IMR-90 (cell line): ENCODE results near the gene TARS3. TPM values are rescaled to one million over a fixed set of nuclear protein-coding genes. Genes with fewer than 3 reads are reported as not detected.

ENCODE experiments used
- ATAC-seq: fragments of 200-7000 bp; cut with Tn5 transposase; 2 replicates; pipeline ENCODE4 v1.9.1; 2020; ENCODE audit warnings: low read depth, mild to moderate bottlenecking, moderate library complexity
- BruUV-seq: library from RNA; stranded (reverse); fragments of 400-500 nt; replicated peaks from 2 replicates; lab custom pipeline; 2021; lab: Mats Ljungman, UMichigan
- CTCF ChIA-PET: fragments of 300-600 bp; formaldehyde crosslinking; extraction: SDS; loops from one replicate; lab custom pipeline; 2021; ENCODE audit warnings: antibody characterized with exemption; lab: Yijun Ruan, JAX
- POLR2A ChIA-PET: fragments of 300-600 bp; sonication (Branson Sonifier 250); formaldehyde crosslinking; loops from one replicate; lab custom pipeline; 2022; ENCODE audit warnings: antibody characterized with exemption; ENCODE audit not compliant: unreplicated experiment; lab: Charles Lee
- DNase-seq: peaks from one replicate; pipeline ENCODE4 v3.0.0; 2013
- H2AFZ ChIP-seq: replicated peaks from 2 replicates; pipeline ENCODE3; 2013; ENCODE audit warnings: low read length, mild to moderate bottlenecking; ENCODE audit not compliant: poor library complexity
- H2AK5ac ChIP-seq: 2 replicates; pipeline ENCODE4 v1.6.1; 2013; ENCODE audit warnings: low read depth, low read length, inconsistent platforms
- H2AK9ac ChIP-seq: replicated peaks from 2 replicates; pipeline ENCODE3; 2013; ENCODE audit warnings: mild to moderate bottlenecking, low read depth, low read length, moderate library complexity; ENCODE audit not compliant: poor library complexity
- H2BK120ac ChIP-seq: 2 replicates; pipeline ENCODE4 v1.6.1; 2013; ENCODE audit warnings: low read depth, low read length, inconsistent platforms
- H2BK15ac ChIP-seq: 3 replicates; pipeline ENCODE4 v1.6.1; 2013; ENCODE audit warnings: low read depth, low read length, inconsistent platforms
- H2BK20ac ChIP-seq: 2 replicates; pipeline ENCODE4 v1.6.1; 2013; ENCODE audit warnings: low read depth, mild to moderate bottlenecking, inconsistent platforms, low read length, moderate library complexity
- H2BK5ac ChIP-seq: 2 replicates; pipeline ENCODE4 v1.6.1; 2013; ENCODE audit warnings: mild to moderate bottlenecking, low read depth, low read length, inconsistent platforms; ENCODE audit not compliant: poor library complexity, severe bottlenecking
- H3K14ac ChIP-seq: replicated peaks from 2 replicates; pipeline ENCODE4 v1.6.1; 2013; ENCODE audit warnings: low read depth, low read length, inconsistent platforms
- H3K18ac ChIP-seq: 2 replicates; pipeline ENCODE4 v1.6.1; 2013; ENCODE audit warnings: low read depth, low read length, control low read depth
- H3K23ac ChIP-seq: 2 replicates; pipeline ENCODE4 v1.6.1; 2013; ENCODE audit warnings: low read depth, low read length, inconsistent platforms
- H3K27ac ChIP-seq: 2 replicates; pipeline ENCODE4 v1.5.1; 2013; ENCODE audit warnings: mild to moderate bottlenecking, control low read depth, low read length; ENCODE audit not compliant: insufficient read depth
- H3K27me3 ChIP-seq: 2 replicates; pipeline ENCODE4 v1.6.1; 2013; ENCODE audit warnings: low read length; ENCODE audit not compliant: control insufficient read depth, insufficient read depth
- H3K36me3 ChIP-seq: 2 replicates; pipeline ENCODE4 v1.6.1; 2013; ENCODE audit warnings: low read length, mixed read lengths; ENCODE audit not compliant: control insufficient read depth, insufficient read depth
- H3K4ac ChIP-seq: 2 replicates; pipeline ENCODE4 v1.6.1; 2013; ENCODE audit warnings: low read depth, low read length, inconsistent platforms
- H3K4me1 ChIP-seq: 2 replicates; pipeline ENCODE4 v1.6.1; 2013; ENCODE audit warnings: low read length, mixed read lengths; ENCODE audit not compliant: control insufficient read depth, insufficient read depth
- H3K4me2 ChIP-seq: 2 replicates; pipeline ENCODE4 v1.6.1; 2013; ENCODE audit warnings: low read depth, mild to moderate bottlenecking, control low read depth, low read length, moderate library complexity
- H3K4me3 ChIP-seq: 2 replicates; pipeline ENCODE4 v1.5.1; 2013; ENCODE audit warnings: low read depth, mild to moderate bottlenecking, control low read depth, low read length, moderate library complexity; ENCODE audit not compliant: insufficient read depth
- H3K56ac ChIP-seq: 2 replicates; pipeline ENCODE4 v1.6.1; 2013; ENCODE audit warnings: low read length, inconsistent platforms; ENCODE audit not compliant: insufficient read depth; ENCODE audit errors: extremely low read depth
- H3K79me1 ChIP-seq, 2 experiments: 2 replicates each; pipeline ENCODE4 v1.6.1; 2013; ENCODE audit warnings: low read length in 2 of 2, inconsistent platforms in 1 of 2, low read depth in 1 of 2
- H3K9ac ChIP-seq: 2 replicates; pipeline ENCODE4 v1.6.1; 2013; ENCODE audit warnings: low read depth, low read length, control low read depth
- H3K9me1 ChIP-seq: 2 replicates; pipeline ENCODE4 v1.6.1; 2013; ENCODE audit warnings: low read length, inconsistent platforms; ENCODE audit not compliant: insufficient read depth
- H3K9me3 ChIP-seq: 2 replicates; pipeline ENCODE4 v1.6.1; 2013; ENCODE audit warnings: low read length; ENCODE audit not compliant: control insufficient read depth, insufficient read depth
- H4K20me1 ChIP-seq: 2 replicates; pipeline ENCODE4 v1.6.1; 2013; ENCODE audit warnings: low read length, inconsistent platforms; ENCODE audit not compliant: insufficient read depth
- H4K5ac ChIP-seq: 2 replicates; pipeline ENCODE4 v1.6.1; 2013; ENCODE audit warnings: mild to moderate bottlenecking, low read depth, low read length, control low read depth
- H4K8ac ChIP-seq, 2 experiments: 2 replicates each; pipeline ENCODE4 v1.6.1; 2013; ENCODE audit warnings: low read depth in 2 of 2, low read length in 2 of 2, control low read depth in 1 of 2, inconsistent platforms in 1 of 2
- H4K91ac ChIP-seq: 2 replicates; pipeline ENCODE4 v1.6.1; 2013; ENCODE audit warnings: low read depth, low read length, inconsistent platforms; ENCODE audit not compliant: insufficient read depth
- BHLHE40 ChIP-seq: fragments of 150-350 bp; IDR thresholded peaks from 2 replicates; pipeline ENCODE4 v1.6.1; 2016; ENCODE audit warnings: mild to moderate bottlenecking, low read depth, low read length
- CEBPB ChIP-seq: IDR thresholded peaks from 2 replicates; pipeline ENCODE4 v1.6.1; 2012; ENCODE audit warnings: low read depth, low read length, improper control_type of control experiment
- CHD1 ChIP-seq: IDR thresholded peaks from 2 replicates; pipeline ENCODE4 v1.6.1; 2012; ENCODE audit warnings: low read depth, low read length, improper control_type of control experiment
- CTCF ChIP-seq: conservative IDR thresholded peaks from 2 replicates; pipeline ENCODE4 v1.5.1; 2012; ENCODE audit warnings: mild to moderate bottlenecking, low read depth, low read length, improper control_type of control experiment
- ELK1 ChIP-seq: fragments of 150-350 bp; IDR thresholded peaks from 2 replicates; pipeline ENCODE4 v1.6.1; 2016; ENCODE audit warnings: low read depth, mild to moderate bottlenecking, low read length, moderate library complexity, borderline replicate concordance
- FOS ChIP-seq: fragments of 150-350 bp; IDR thresholded peaks from 2 replicates; pipeline ENCODE4 v1.6.1; 2016; ENCODE audit warnings: low read depth, low read length
- MAFK ChIP-seq: IDR thresholded peaks from 2 replicates; pipeline ENCODE4 v1.6.1; 2012; ENCODE audit warnings: low read depth, low read length, improper control_type of control experiment
- MAZ ChIP-seq: IDR thresholded peaks from 2 replicates; pipeline ENCODE4 v1.6.1; 2012; ENCODE audit warnings: low read depth, mild to moderate bottlenecking, low read length, improper control_type of control experiment, moderate library complexity, borderline replicate concordance
- MXI1 ChIP-seq: IDR thresholded peaks from 2 replicates; pipeline ENCODE4 v1.6.1; 2012; ENCODE audit warnings: low read depth, mild to moderate bottlenecking, low read length, moderate library complexity, borderline replicate concordance
- NFE2L2 ChIP-seq: fragments of 150-350 bp; IDR thresholded peaks from 2 replicates; pipeline ENCODE4 v1.6.1; 2016; ENCODE audit warnings: low read depth, mild to moderate bottlenecking, low read length
- POLR2A ChIP-seq: IDR thresholded peaks from 2 replicates; pipeline ENCODE4 v1.6.1; 2012; ENCODE audit warnings: mild to moderate bottlenecking, low read depth, low read length
- RAD21 ChIP-seq: IDR thresholded peaks from 2 replicates; pipeline ENCODE4 v1.6.1; 2012; ENCODE audit warnings: low read length, improper control_type of control experiment
- RCOR1 ChIP-seq: IDR thresholded peaks from 2 replicates; pipeline ENCODE4 v1.6.1; 2012; ENCODE audit warnings: mild to moderate bottlenecking, low read length, improper control_type of control experiment; ENCODE audit not compliant: insufficient replicate concordance
- RFX5 ChIP-seq: IDR thresholded peaks from 2 replicates; pipeline ENCODE4 v1.8.0; 2012; ENCODE audit warnings: low read depth, mild to moderate bottlenecking, low read length, moderate library complexity
- SMC3 ChIP-seq: fragments of 150-350 bp; IDR thresholded peaks from 2 replicates; pipeline ENCODE4 v1.6.1; 2016; ENCODE audit warnings: low read depth, mild to moderate bottlenecking, antibody characterized with exemption, low read length, moderate library complexity
- USF2 ChIP-seq: fragments of 150-350 bp; IDR thresholded peaks from 2 replicates; pipeline ENCODE4 v1.6.1; 2017; ENCODE audit warnings: mild to moderate bottlenecking, antibody characterized with exemption, low read length, low read depth
- WGBS, 2 experiments: methylation state at CpG; one replicate each; pipeline versions ENCODE4 v1.1.5 to v1.1.7; 2013; ENCODE audit warnings: missing lambda C conversion rate in 2 of 2; ENCODE audit not compliant: insufficient read length in 1 of 2; ENCODE audit errors: extremely low coverage in 2 of 2; 5-methylcytosine and 5-hydroxymethylcytosine counted together
- dilution Hi-C: fragments of 300-500 bp; cut with HindIII; formaldehyde crosslinking; loops from one replicate; pipeline ENCODE4 v1.14.3; 2018; ENCODE audit warnings: low sequenced_read_pairs; ENCODE audit not compliant: unreplicated experiment
- in situ Hi-C: fragments of 300-500 bp; cut with MboI; formaldehyde crosslinking; loops from 3 replicates; pipeline ENCODE4 v1.14.3; 2019; ENCODE audit warnings: low sequenced_read_pairs, inconsistent platforms, mixed read lengths
- intact Hi-C: fragments of 100-400 bp; cut with micrococcal nuclease; formaldehyde crosslinking; loops from 2 replicates; pipeline ENCODE4 v1.10.0; 2022
- polyA plus RNA-seq, 3 experiments: library from polyadenylated mRNA; depleted of rRNA; stranded (reverse); fragments of >200 nt; gene quantifications; 2 replicates each; pipeline ENCODE4 v1.2.3, GENCODE V29; 2012; ENCODE audit warnings: low replicate concordance in 1 of 3
- total RNA-seq: library from RNA; depleted of rRNA; stranded (reverse); fragments of >200 nt; gene quantifications from 2 replicates; pipeline ENCODE4 v1.2.3, GENCODE V29; 2012

TARS3 gene
- total and polyA plus RNA-seq, 2 of the 4 experiments (the other 2 are of a cell fraction): 3.4 to 9.3 TPM

GRCh38 chr15:101707983-101708382, 16.3 kb downstream of the TARS3 start:
- Histone ChIP-seq H4K91ac (no peak overlapping the region), H3K27ac (no peak overlapping the region), H2AK9ac (no peak overlapping the region), H3K36me3 (peaks cover 42% of the 10 kb centered on the region), H3K4me2 (no peak overlapping the region), H3K79me1 (peaks cover 4 to 19% of the 10 kb centered on the region in 2 experiments), H3K4ac (no peak overlapping the region), H3K9me3 (no peaks in the 10 kb centered on the region), H3K4me3 (no peak overlapping the region), H3K56ac (no peak overlapping the region), H4K20me1 (no peaks in the 10 kb centered on the region), H3K18ac (no peak overlapping the region), H2BK5ac (no peak overlapping the region), H3K27me3 (no peaks in the 10 kb centered on the region), H4K5ac (no peak overlapping the region), H2AFZ (no peak overlapping the region), H3K4me1 (peaks cover 8% of the 10 kb centered on the region), H3K9ac (no peak overlapping the region), H2BK120ac (no peak overlapping the region), H2BK20ac (no peak overlapping the region), H3K9me1 (peaks cover 26% of the 10 kb centered on the region), H4K8ac (no peak overlapping the region), H3K23ac (no peak overlapping the region), H3K14ac (no peak overlapping the region), H2BK15ac (no peak overlapping the region), H2AK5ac (no peak overlapping the region)
- no TSS peak for BruUV-seq
- no peak for ATAC-seq
- ChIA-PET POLR2A (no interaction called here), CTCF (no interaction called here)
- DNase-seq: no peak
- WGBS, 2 experiments: no CpG with 5 or more reads among the region's 4 CpGs
- TF ChIP-seq MAZ: no peak
- no peak for TF ChIP-seq FOS
- no peak for TF ChIP-seq RCOR1
- TF ChIP-seq CTCF: no peak
- no peak for TF ChIP-seq RFX5
- TF ChIP-seq RAD21: no peak
- TF ChIP-seq USF2: no peak
- TF ChIP-seq MAFK: no peak
- TF ChIP-seq MXI1: no peak
- no peak for TF ChIP-seq BHLHE40
- TF ChIP-seq SMC3: no peak
- TF ChIP-seq POLR2A: no peak
- TF ChIP-seq ELK1: no peak
- no peak for TF ChIP-seq CEBPB
- no peak for TF ChIP-seq NFE2L2
- TF ChIP-seq CHD1: no peak
- dilution Hi-C loops: no loop called here
- in situ Hi-C loops: no loop called here
- intact Hi-C loops: no loop called here
